GM19238 (cell line): ENCODE results near the gene MSH5.
A peak's percentile ranks its signal among the peaks of the same experiment; 100 is the strongest.
"Not testable (repeated sequence)": the region's sequence is repeated elsewhere in the genome, so short reads cannot be mapped to it uniquely, and the experiment has no call there.

Experiments
- DNase-seq: peaks from one replicate; pipeline ENCODE4 v3.0.0; 2011; ENCODE audit warnings: low spot score; ENCODE audit not compliant: insufficient read length

MSH5 gene

DNA sequence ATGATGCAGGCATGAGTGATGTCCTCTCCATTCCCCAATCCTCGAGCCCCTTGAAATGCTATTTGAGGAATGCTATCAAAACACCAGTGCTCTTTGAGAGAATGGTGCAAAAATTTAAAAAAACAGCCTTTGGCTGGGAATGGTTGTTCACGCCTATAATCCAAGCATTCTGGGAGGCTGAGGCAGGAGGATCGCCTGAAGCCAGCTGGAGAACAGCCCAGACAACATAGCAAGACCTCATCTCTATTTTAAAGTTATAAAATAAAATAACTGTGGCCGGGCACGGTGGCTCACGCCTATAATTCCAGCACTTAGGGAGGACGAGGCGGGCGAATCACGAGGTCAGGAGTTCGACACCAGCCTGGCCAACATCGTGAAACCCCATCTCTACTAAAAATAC, 60.0 kb downstream of the MSH5 start:
- DNase-seq: no peak

- DNase-seq: not testable (repeated sequence)
Observed at GRCh38 chr6:31801031-31801927, 61.5 kb downstream of the MSH5 start.

DNA sequence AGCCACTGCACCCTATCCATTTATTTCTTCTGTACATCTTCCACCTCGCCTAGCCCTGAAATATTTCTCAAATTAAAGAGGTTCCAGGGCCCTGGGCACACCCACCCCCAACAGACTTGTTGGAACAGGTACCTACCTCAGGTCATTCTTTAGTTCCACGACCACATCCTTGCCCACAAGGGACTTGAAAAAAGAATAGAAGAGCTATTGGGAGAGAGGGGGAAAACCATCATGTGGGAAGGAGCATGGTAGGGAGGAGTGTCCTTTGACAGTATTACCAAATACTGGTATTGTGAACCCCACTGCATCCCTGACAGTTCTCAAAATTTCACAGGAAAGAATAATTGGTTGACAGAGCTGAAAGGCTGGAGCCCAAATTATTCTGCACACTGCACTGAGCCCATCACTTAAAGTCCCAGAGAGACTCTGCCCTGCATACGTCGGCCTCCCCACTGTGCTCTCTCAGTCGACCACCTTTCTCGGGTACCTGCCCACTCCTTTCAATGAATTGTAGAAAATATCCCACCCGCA, 66.2 kb downstream of the MSH5 start:
- no peak for DNase-seq

GRCh38 chr6:31806470-31807272, 66.9 kb downstream of the MSH5 start, which contains the start of gene LSM2:
TSS of gene LSM2 (minus strand) at chr6:31806966. CDS start at chr6:31806757, 209 bp downstream.
- peak; percentile 99 for DNase-seq

DNA sequence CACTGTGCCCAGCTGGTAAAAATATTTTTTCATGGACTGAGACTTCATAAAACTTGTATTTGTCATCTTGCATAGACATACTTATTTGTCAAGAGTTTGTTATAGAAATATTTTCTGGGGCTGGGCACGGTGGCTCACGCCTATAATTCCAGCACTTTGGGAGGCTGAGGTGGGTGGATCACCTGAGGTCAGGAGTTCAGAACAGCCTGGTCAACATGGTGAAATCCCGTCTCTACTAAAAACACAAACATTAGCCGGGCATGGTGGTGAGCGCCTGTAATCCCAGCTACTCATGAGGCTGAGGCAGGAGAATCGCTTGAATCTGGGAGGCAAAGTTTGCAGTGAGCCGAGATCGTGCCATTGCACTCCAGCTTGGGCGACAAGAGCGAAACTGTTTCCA, 68.8 kb downstream of the MSH5 start:
- DNase-seq: not testable (repeated sequence)

DNA sequence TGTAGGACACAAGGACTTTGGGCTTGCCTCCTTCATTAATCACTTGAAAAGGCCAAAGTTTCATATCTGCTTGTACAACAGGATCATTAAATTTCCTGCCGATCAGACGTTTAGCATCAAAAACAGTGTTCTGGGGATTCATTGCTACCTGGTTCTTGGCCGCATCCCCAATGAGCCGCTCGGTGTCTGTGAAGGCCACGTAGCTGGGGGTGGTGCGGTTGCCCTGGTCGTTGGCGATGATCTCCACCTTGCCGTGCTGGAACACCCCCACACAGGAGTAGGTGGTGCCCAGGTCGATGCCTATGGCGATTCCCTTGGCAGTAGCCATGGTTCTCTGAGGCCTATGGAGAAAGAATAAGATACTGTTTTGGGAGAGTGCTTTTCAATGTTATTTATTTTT, 71.8 kb downstream of the MSH5 start:
- DNase-seq: no peak
